HL-60 (cell line): ENCODE measurements around the gene SHB.

ENCODE experiments used
- CTCF ChIP-seq: IDR thresholded peaks from one replicate; pipeline ENCODE4 v1.5.1; 2011; ENCODE audit warnings: low read length, control low read depth, inconsistent platforms; ENCODE audit not compliant: insufficient read depth
- GABPA ChIP-seq: IDR thresholded peaks from 2 replicates; pipeline ENCODE4 v1.6.1; 2012; ENCODE audit warnings: low read depth
- POLR2AphosphoS5 ChIP-seq: IDR thresholded peaks from 2 replicates; pipeline ENCODE4 v1.6.1; 2012; ENCODE audit warnings: low read depth
- REST ChIP-seq: IDR thresholded peaks from 2 replicates; pipeline ENCODE4 v1.6.1; 2012; ENCODE audit warnings: low read depth; ENCODE audit not compliant: insufficient replicate concordance
- SPI1 ChIP-seq: IDR thresholded peaks from 2 replicates; pipeline ENCODE4 v1.6.1; 2012; ENCODE audit warnings: low read depth, mild to moderate bottlenecking, borderline replicate concordance

DNA sequence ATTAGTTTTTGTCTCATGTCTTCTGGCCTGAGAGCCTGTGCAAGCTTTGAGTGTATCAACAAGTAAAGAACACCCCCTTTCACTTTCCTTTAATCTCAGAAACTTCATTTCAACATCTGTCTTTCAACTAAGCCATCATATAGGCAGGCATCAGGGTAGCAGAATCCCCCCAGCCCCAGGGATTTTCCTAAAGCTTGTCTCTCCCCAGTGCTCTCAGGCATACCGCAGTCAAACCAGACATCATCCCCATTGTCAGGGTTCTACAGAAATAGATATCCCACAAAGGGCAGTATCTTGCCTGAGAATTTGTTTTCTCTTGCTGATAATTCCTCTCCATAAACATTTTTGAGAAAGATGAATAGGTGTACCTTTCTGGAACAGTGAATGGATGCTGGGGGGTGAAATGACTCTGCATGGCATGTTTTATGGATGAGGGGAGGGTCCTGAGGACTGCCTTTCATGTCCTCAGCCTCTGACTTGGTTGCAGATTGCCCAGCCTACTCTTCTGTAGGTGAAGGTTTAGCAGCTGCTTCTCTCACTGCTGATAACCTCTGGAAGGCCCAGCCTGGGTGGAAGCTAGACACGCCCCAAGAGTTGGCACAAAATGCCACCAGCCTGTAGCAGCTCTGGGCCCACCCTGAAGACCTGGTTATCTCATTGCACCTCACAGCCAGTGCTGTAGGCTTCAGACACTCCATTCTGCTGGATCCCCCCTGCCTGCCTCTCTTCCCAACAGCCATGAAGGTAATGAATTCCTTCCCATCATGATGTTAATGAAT lies 20.5 kb upstream of the SHB start:
- no peak for TF ChIP-seq CTCF
- no peak for TF ChIP-seq POLR2AphosphoS5
- TF ChIP-seq REST, result no peak
- no peak for TF ChIP-seq GABPA
- TF ChIP-seq SPI1, result no peak
